ENCODE results near the gene LIM2. TPM values are rescaled to one million over a fixed set of nuclear protein-coding genes. Genes with fewer than 3 reads are reported as not detected.
"Not testable (repeated sequence)": the region's sequence is repeated elsewhere in the genome, so short reads cannot be mapped to it uniquely, and the experiment has no call there.

Gene LIM2
- total and polyA plus RNA-seq, 2 of the 8 experiments (the other 6 are each of a cell fraction or from before 2014, with no cell fraction given): not detected

- not testable (repeated sequence) for H2AFZ ChIP-seq (ENCODE audit: low read length); H2BK15ac ChIP-seq (ENCODE audit: low read length); H3K79me1 ChIP-seq (ENCODE audit: low read depth, low read length); H2BK5ac ChIP-seq (ENCODE audit: low read depth, low read length); H3K4ac ChIP-seq (replicated peaks; ENCODE audit: insufficient read length, low read depth, low read length); H3K14ac ChIP-seq (ENCODE audit: insufficient read length); H3K23ac ChIP-seq (ENCODE audit: insufficient read length); H4K5ac ChIP-seq (ENCODE audit: insufficient read length, low read depth, low read length); H3K4me2 ChIP-seq (ENCODE audit: insufficient read depth in 1 of 2, low read depth in 2 of 2, low read length in 2 of 2); H3K9ac ChIP-seq (replicated peaks in 1 of 4; ENCODE audit: extremely low read depth in 1 of 4, low read depth in 3 of 4, low read length in 3 of 4); H3K36me3 ChIP-seq (ENCODE audit: control insufficient read depth in 2 of 4, insufficient read depth in 4 of 4, low read length in 3 of 4); H3K27me3 ChIP-seq (replicated peaks in 1 of 4; ENCODE audit: control insufficient read depth in 3 of 4, extremely low read depth in 1 of 4, insufficient read depth in 3 of 4, low read length in 3 of 4); H3K27ac ChIP-seq (ENCODE audit: low read depth, low read length); DNase-seq (ENCODE audit: low read depth in 1 of 2, low spot score in 2 of 2); H4K8ac ChIP-seq (ENCODE audit: extremely low read depth, insufficient read depth, low read length); FAIRE-seq; H4K91ac ChIP-seq (replicated peaks; ENCODE audit: insufficient read length, low read length); H2BK20ac ChIP-seq (ENCODE audit: low read length); H2AK5ac ChIP-seq (ENCODE audit: low read depth, low read length); H2BK120ac ChIP-seq (replicated peaks; ENCODE audit: low read depth, low read length); H2BK12ac ChIP-seq (ENCODE audit: low read depth, low read length); H3K56ac ChIP-seq (replicated peaks; ENCODE audit: insufficient read length, low read depth, low read length); H3K18ac ChIP-seq (ENCODE audit: extremely low read depth, low read length); H3K23me2 ChIP-seq (ENCODE audit: low read depth, low read length); H3K79me2 ChIP-seq (ENCODE audit: control insufficient read depth in 1 of 2, insufficient read depth in 2 of 2, low read length in 2 of 2); H4K20me1 ChIP-seq (replicated peaks in 1 of 2; ENCODE audit: control insufficient read depth in 1 of 2, insufficient read depth in 2 of 2, low read length in 2 of 2); H3K4me3 ChIP-seq (ENCODE audit: extremely low read depth in 1 of 4, insufficient read depth in 2 of 4, low read depth in 3 of 4, low read length in 4 of 4); H3K9me3 ChIP-seq (ENCODE audit: insufficient read depth in 2 of 2, low read depth in 1 of 2, low read length in 1 of 2)
- CTCF ChIA-PET (ENCODE audit: partially characterized antibody): interaction anchor here (0.8 to 6.7 kb wide), 18 partner anchors 10 to 317 kb away, joined by 3 to 58 read pairs (median 4); partner anchors contain the start of genes C19orf84 and ETFB
- WGBS, 2 experiments (ENCODE audit: extremely low coverage in 1 of 2, insufficient coverage in 1 of 2, insufficient read length in 1 of 2, insufficient replicate concordance in 2 of 2, low coverage in 1 of 2, low lambda C conversion rate in 2 of 2, missing lambda C conversion rate in 1 of 2): 86% methylated on average over 11 of the region's 11 CpGs; no CpG with 5 or more reads in 1 of the 2 experiments
- POLR2A ChIA-PET (ENCODE audit: partially characterized antibody): interaction anchor here (1.2 to 1.8 kb wide), 4 partner anchors 15 to 78 kb away, joined by 3 to 5 read pairs (median 4); partner anchors contain the start of gene VSIG10L
- H3K4me1 ChIP-seq (replicated peaks in 1 of 4; ENCODE audit: control insufficient read depth in 3 of 4, insufficient read depth in 4 of 4, low read length in 3 of 4): peaks cover 0 to 11% (median 3%) of the 10 kb centered on the region in 4 experiments; a peak in 2 of 7 replicates
Measured at GRCh38 chr19:51420511-51420910, 32.7 kb upstream of the LIM2 start.

Measured in H1 (cell line).